NCI-H1436 treated with DMSO at 0.1 percent for 48 hours (cell line): ENCODE data around the gene EP400.

ENCODE experiments used
- DNase-seq: peaks from one replicate; lab custom pipeline; 2025; lab: John Stamatoyannopoulos, UW

Gene EP400

DNA sequence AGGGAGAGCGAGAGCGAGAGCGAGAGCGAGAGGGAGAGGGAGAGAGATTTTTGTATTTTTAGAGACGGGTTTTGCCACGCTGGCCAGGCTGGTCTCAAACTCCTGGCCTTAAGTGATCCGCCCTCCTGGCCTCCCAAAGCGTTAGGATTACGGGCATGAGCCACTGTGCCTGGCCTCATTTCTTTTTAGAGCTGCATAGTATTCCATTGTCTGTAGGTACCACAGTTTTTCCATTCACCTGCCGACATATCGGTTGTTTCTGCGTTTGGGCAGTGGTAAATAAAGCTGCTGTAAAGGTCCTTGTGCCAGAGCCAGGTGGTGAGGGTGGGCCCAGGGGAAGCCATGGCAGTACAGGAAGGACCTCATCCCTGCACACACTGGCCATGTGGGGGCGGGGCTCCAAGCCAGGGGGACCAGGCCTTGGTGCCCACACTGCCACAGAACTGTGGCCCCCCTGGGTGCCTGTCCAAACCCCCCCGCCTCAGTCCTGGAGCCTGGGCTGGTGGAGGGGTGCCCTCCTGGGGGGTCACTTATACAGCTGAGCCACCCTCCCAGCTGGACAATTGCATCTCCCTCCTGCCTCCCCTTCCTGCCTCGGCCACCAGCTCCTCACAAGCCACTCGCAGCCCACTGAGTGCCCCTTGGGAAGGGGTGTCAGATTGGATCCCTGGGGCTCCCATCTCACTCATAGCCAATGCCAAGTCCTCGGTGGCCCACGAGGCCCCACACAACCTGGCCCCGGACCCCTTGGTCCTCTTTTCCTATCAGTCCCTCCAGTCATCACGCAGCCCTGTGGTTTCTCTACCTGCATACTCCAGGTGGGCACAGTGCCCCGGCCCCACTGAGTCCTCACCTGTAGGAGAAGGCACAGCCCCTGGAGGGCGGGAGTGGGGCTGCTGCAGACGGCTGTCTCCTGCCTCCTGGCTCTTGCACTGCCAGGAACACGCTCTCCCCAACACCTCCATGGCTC, 22.3 kb upstream of the EP400 start:
- no peak for DNase-seq

DNA sequence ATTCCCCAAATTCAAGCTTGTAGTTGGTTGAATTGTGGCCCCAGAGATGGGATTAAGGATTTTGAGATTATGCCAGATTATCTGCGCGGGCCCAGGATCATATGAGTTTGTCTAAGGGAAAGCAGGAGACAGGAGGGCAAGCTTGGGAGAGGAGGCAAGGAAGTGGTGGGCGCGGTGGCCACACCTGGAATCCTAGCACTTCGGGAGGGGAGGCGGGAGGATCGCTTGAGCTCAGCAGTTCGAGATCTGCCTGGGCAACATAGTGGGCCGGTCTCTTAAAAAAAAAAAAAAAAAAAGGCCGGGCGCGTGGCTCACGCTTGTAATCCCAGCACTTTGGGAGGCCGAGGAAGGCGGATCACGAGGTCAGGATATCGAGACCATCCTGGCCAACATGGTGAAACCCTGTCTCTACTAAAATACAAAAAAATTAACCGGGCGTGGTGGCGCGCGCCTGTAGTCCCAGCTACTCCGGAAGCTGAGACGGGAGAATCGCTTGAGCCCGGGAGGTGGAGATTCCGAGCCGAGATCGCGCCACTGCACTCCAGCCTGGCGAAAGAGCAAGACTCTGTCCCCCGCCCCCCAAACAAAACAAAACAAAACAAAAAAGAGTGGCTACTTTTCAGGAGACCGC, 21.5 kb upstream of the EP400 start:
- no peak for DNase-seq

DNA sequence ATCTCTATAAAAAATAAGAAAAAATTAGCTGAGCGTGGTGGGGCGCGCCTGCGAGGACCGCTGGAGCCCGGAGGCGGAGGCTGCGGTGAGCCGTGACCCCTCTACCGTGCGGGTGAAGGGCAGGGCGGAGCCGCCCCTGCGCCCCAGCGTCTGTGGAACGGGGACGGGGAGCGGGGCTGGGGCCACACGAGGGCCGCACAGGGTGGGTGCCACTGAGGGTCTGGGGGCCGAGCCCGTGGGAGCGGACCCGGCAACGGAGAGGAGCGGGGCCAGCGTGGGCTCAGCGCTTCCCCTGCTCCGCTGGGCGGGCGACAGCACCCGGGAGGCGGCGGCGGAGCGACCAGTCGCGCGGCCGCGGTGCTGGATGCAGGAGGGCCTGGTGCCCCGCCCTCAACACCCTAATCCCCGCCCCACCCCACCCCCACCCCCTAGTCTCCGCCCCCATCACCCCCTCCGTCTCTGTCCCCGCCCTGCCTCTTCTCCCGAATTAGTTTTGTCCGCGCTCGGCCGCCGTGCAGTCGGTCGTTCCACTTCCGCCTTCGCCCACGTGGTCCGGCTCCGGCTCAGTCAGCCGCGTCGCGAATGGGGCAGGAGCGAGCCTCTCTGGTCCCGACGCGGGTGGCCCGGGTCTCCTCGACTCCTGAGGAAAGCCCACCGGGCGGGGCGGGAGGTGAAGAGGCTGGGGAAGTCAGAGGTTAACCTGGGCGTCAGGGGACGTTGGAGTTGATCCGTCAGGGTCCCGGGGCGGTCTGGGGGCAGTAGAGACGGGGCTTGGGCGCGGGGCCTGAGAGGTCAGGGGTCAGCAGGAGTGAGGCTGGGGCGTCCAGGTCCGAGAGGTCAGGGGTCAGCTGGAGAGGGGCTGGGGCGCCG, 20.8 kb upstream of the EP400 start, which contains the start of gene PUS1:
TSS of gene PUS1 (plus strand) at position 566 of the 870 bp plus-strand sequence. CDS start 447 bp downstream, outside the sequence.
- DNase-seq: no peak

DNA sequence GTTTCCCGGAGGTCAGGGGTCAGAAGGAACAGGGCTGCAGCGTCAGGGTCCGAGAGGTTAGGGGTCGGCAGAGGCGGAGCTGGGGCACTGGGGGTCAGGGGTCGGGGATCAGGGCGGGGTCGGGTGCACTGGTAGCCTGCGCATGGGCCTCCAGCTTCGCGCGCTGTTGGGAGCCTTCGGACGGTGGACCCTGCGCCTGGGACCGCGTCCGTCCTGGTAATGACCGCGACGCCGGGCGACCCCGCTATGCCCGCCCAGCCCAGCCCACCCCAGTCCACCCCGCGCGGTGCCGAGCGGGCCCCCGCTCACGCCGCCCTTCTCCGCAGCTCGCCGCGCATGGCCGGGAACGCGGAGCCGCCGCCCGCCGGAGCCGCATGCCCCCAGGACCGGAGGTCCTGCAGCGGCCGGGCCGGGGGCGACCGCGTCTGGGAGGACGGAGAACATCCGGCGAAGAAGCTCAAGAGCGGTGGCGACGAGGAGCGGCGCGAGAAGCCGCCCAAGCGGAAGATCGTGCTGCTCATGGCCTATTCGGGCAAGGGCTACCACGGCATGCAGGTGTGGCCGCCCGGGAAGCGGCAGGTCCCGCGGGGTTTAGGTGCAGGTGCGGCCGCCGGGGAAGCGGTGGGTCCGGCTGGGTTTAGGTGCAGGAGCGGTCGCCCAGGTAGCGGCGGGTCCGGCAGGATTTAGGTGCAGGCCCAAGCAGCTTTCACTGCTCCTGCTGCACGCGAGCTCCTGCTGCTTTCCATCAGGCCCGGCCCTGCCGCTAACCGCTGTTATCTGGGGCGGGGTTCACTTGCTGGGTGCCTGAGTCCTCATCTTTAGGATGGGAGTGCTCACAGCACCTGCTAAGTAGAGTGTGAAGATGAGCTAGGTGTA, 19.9 kb upstream of the EP400 start:
- no peak for DNase-seq

DNA sequence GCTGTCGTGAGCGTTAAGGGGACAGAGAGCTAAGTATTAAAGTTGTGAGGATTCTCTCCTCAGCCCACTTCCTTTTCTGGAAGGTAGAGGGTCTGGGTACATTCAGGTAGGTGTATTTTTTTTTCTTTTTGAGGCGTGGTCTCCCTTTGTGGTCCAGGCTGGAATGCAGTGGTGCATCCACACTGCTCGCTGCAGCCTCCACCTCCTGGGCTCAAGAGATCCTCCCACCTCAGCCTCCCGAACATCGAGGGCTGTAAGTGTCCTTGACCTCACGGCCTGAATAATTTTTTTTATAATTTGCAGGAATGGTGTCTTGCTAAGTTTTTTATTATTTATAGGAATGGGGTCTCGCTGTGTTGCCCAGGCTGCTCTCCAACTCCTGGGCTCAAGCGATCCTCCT, 19.2 kb upstream of the EP400 start:
- DNase-seq: no peak

DNA sequence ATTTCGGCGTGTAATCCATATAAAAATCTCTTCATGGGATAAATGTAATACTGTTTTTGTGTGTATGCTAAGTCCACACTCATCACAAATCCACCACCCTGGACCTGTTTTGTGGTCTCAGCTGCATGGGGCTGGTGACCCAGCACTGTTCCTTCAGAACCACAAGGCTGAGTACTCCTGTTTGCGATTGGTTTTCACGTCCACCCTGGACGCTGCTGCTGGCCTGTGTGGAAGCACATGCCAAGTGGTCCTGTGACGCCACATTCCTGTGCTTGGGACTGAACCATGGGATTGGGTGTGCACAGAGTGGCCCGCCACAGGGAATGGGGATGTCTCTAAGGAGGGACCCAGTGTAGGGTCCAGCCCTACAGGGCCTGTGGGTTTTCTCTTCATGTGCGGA, 16.4 kb upstream of the EP400 start:
- no peak for DNase-seq

DNA sequence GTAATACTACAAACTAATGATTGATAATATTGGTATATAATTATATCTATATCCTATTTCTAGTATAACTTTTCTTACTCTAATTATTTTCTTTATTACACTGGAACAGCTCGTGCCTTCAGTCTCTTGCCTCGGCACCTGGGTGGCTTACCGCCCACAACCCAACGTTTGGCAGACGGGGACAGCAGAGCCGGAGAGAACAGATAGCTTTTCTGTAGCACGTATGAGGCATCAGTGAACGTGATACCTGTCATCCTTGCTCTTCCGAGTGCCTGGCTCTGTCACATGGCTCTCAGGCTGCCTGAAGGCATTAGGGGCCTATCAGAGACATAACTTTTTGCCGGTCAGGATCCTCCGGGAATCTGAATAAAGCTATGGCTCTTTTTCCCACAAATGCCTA, 15.2 kb upstream of the EP400 start:
- DNase-seq: no peak

DNA sequence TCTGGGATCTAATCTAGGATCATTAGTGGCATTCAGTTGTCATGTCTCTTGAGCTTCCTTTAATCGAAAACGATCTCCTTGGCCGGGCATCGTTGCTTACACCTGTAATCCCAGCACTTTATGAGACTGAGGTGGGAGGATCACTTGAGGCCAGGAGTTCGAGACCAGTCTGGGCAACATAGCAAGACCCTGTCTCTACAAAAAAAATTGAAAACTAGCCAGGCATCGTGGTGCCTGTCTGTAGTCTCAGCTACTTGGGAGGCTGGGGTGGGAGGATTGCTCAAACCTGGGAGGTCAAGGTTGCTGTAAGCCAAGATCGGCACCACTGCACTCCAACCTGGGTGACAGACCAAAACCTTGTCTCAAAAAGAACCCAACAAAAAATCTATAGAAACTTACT, 11.7 kb upstream of the EP400 start:
- DNase-seq: no peak

DNA sequence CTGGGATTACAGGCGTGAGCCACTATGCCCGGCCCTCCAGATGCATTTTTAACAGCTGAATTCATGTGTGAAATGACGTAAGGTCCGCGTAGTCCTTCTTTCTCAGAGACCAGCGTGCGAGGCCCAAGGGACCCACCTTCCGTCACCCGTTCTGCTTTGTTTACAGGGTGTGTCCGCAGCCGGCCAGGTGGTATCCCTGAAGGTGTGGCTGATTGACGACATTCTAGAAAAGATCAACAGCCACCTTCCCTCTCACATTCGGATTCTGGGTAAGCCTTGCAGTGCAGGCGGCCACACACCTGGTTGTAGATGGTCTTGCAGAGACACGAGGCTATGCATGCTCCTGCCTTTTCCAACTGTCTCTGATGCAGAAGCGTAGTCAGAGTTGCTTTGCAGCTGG, 10.7 kb upstream of the EP400 start:
- DNase-seq: no peak

DNA sequence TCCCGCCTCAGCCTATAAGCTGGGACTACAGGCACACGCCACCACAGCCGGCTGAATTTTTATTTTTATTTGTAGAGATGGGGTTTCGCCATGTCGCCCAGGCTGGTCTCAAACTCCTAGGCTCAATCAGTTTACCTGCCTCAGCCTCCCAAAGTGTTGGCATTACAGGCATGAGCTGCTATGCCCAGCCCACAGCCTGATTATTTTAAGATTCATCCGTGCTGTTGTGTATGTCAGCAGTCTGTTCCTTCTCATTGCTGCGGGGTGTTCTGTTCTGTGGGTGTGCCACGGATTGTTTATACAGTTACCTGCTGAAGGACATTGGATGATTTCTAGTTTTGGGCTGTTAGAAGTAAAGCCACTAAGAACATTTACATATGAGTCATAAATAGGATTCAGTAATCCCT, 9.6 kb upstream of the EP400 start:
- DNase-seq: no peak

DNA sequence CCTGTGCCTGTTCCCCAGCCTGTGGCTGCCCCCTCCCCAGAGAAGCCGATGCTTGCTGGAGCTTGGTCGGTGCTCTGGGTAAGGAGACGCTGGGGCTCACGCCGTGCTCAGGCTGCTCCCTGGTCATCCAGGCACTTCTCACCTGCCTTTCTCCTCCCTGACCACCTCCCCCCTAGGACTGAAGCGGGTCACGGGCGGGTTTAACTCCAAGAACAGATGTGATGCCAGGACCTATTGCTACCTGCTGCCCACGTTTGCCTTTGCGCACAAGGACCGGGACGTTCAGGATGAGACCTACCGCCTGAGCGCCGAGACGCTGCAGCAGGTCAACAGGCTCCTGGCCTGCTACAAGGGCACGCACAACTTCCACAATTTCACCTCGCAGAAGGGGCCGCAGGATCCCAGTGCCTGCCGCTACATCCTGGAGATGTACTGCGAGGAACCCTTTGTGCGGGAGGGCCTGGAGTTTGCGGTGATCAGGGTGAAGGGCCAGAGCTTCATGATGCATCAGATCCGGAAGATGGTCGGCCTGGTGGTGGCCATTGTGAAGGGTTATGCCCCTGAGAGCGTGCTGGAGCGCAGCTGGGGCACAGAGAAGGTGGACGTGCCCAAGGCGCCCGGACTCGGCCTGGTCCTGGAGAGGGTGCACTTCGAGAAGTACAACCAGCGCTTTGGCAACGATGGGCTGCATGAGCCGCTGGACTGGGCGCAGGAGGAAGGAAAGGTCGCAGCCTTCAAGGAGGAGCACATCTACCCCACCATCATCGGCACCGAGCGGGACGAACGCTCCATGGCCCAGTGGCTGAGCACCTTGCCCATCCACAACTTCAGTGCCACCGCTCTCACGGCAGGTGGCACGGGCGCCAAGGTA, 8.4 kb upstream of the EP400 start:
- no peak for DNase-seq

DNA sequence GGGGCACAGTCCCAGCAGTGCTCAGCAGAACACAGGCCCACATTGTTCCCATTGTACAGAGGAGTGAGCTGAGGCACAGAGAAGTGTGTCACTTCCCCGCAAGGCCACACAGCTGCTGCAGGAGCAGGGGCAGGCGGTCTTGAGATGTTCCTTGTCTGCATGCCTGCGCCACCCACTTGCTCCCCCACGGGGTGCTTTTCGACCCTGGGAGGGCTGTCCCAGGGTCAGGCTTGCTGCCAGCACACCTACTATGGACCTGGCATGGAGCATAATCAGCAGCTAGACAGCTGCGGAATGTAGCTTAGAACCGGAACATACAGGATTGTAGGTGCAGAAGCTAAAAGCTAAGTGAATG, 7.8 kb upstream of the EP400 start:
- DNase-seq: no peak

DNA sequence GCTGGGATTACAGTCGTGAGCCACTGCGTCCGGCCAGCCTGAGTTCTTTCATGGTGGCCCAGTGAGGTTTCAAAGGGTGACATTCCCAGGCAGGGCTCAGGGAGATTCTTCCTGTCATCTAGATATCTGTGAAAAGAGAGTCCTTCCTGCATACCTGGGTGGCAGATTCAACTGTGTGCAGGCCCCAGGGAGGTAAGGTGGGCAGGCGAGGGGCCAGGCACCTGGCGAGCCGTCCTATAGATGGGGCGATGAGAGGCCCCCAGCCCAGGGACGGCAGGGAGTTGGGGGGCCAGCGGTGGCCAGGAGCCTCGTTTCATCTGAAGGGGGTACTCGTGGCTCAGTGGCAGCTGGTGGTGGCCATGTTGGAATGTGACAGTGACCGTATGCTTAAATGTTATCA, 7.1 kb upstream of the EP400 start:
- no peak for DNase-seq

DNA sequence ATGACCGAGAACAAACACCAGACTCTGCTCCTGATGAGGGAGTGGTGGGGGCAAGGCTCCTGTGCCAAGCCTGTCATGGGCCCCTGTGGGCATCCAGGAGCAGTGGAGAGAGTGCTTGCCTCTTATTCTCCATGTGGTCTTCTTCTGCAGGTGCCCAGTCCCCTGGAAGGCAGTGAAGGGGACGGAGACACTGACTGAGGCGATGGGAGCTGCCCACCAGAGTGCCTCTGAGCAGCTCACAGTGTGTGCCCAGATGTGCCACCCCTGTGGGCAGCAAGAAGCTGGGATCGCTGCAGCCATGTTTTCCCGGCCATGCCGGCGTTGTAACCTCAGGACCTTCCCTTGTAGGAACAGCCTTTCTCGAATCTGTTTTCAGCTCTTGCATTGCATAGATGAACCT, 6.4 kb upstream of the EP400 start:
- DNase-seq: no peak

DNA sequence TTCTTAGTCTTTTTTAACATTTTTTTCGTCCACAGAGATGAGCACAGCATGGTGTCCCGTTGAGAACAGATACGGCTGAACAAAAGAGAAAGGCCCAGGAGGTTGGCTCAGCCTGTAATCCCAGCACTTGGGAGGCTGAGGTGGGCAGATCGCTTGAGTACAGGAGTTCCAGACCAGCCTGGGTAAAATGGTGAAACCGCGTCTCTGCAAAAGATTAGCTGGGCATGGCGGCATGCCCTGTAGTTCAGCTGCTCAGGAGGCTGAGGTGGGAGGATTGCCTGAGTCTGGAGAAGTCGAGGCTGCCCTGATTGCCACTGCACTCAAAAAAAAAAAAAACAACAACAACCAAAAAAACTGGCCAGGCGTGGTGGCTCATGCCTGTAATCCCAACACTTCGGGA, 5.9 kb upstream of the EP400 start:
- DNase-seq: no peak

DNA sequence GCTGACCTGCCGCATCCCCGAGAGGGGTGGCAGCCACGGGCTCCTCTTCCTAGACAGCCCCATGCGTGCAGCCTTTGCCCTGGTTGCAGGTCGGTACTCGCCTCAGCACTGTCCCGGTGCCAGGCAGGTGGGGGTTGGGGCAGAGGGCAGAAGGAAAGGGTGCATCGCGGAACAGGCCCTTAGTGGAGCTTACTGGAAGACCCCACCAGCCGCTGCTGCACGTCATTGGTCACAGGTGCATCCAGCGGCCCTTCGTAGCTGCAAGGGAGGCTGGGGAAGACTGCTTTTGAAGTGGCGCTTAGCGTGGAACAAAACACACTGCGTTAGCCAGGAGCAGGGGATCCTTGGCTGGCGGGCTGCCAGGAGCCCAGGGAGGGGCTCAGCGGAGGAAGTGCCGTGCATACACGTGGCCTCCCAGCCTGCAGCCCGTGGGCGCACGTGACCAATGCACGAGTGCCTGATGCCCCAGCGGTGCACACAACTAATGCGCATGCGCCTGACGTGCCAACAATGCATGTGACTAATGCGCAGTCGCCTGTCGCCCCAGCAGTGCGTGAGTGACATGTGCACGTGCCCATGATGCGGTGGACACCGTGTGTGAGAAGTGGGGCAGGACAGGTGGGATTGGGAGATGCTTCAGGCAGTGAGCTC, 5.0 kb upstream of the EP400 start:
- DNase-seq: no peak

DNA sequence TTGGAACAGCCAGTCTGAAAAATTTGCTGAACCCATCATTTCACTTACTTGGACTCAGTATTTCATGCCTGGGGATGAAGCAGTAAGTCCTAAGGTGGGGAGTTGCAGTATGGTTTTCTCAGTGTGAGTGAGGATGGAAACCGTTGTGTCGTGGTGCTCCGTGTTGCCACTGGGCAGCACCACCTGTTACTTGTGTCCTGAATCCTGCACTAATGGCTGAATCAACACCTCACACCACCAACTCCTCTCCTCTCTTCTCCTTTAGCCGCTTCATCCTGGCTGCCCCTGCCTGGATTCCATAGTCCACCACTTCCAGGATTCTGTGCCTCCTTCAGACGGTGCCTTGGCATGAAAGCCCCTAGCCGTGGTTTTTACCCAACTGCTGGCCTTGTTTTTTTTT, 3.0 kb upstream of the EP400 start:
- DNase-seq: no peak

DNA sequence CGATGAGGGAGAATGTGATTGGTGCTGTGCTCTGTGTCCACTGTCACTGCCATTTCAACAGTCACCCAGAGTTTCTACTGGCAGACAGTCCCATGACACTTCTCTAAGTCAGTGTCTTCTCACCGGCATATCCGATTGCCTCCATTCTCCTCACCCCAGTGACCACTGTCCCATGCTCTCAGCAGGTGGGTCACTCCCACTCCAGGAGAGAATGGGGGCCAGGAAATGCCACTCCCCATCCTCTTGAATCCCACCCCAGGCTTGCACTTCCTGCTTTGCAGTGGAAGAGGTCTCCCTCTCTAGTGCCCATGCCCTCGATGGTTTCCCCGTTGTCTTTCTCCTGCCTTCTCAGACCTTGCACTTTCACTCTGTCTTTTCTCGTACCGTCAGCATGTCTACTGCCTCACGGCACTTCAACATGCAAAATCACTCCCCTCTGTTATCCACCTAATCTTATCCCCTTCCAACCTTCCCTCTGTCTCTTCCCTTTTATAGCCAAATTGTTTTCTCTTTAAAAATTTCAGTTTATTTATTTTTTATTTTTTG, 2.2 kb upstream of the EP400 start:
- DNase-seq: no peak

DNA sequence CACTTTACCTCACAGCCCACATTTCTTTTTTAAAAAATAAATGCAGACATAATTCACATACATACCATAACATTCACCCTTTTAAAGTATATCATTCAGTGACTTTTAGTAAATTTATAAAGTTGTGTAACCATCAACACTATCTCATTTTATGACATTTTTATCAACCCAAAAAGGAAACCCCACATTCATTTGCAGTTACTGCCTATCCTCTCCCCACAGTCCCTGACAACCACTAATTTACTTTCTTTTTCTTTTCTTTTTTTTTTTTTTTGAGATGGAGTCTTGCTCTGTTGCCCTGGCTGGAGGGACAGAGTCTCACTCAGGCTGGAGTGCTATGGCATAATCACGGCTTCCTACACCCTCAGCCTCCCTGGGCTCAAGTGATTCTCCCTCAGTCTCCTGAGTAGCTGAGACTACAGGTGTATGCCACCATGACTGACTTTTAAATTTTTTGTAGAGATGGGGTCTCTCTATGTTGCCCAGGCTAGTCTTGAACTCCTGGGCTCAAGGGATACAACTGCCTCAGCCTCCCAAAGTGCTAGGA, 1.5 kb upstream of the EP400 start:
- DNase-seq: no peak
